Left colon (tissue), 2 donors: ENCODE data around the gene UGT1A7. TPM values are rescaled to one million over a fixed set of nuclear protein-coding genes. Genes with fewer than 3 reads are reported as not detected.
"Not testable (repeated sequence)": the region's sequence is repeated elsewhere in the genome, so short reads cannot be mapped to it uniquely, and the experiment has no call there.

Source experiments
- ATAC-seq: fragments of 200-7000 bp; cut with Tn5 transposase; one replicate; pipeline ENCODE4 v1.9.1; 2020; ENCODE audit warnings: mild to moderate bottlenecking, moderate library complexity
- DNase-seq, 2 donors: peaks; one replicate each; pipeline ENCODE4 v3.0.0-alpha.2; 2020
- intact Hi-C, 2 donors: fragments of 100-400 bp; cut with DNase I in 1 of 2; cut with micrococcal nuclease in 1 of 2; formaldehyde crosslinking; loops; one replicate each; pipeline versions ENCODE4 v1.11.2 to v1.14.0; 2022; cut with DNase I, micrococcal nuclease
- long read RNA-seq: library from polyadenylated mRNA; unstranded; transcript quantifications from one replicate; pipeline ENCODE4 v2.0.0, GENCODE V29; 2021
- total RNA-seq, 2 donors: library from RNA; stranded (reverse); fragmentation: NEBNext Ultra II Directional; extraction: Animal tissue kit (Norgen Biotek cat#: 25700); gene quantifications; one replicate each; pipeline ENCODE4 v1.2.1, GENCODE V29; 2021
- donor health status: DM: no; HTN: no; CAD: no.
- donor health status: DM: yes; HTN: yes; CAD: no.

Gene UGT1A7
- 1 to 10 TPM; 5.6 to 6.8 TPM for total RNA-seq
- long read RNA-seq, partial matches to known transcripts, result 12 of 102 reads
- long read RNA-seq, other reads (novel, unspliced or antisense), result 88 of 102 reads

- ATAC-seq (no peak), DNase-seq (no peak)
- intact Hi-C loops, result no loop called here
Observed at GRCh38 chr2:233681521-233682099, at the start of gene UGT1A7. Gene UGT1A7, plus strand, starts transcription at chr2:233681901. Its CDS starts 37 bp downstream, at chr2:233681938.

- intact Hi-C loops, result not testable (repeated sequence)
- DNase-seq, result peak; percentile 67 to 73
- ATAC-seq, result peak; percentile 88
Observed at GRCh38 chr2:233636306-233636705, 45.4 kb upstream of the UGT1A7 start, which contains the start of gene UGT1A10. Gene UGT1A10, plus strand, starts transcription at chr2:233636448. Its CDS starts 75 bp downstream, at chr2:233636523.

- ATAC-seq (peak; percentile 84), DNase-seq (peak; percentile 53 to 76)
- intact Hi-C loops, result no loop called here
Observed at GRCh38 chr2:233638836-233639235, 42.9 kb upstream of the UGT1A7 start.

- intact Hi-C loops, result no loop called here
- ATAC-seq (no peak), DNase-seq (no peak)
Observed at GRCh38 chr2:233639860-233640259, 41.8 kb upstream of the UGT1A7 start.

- DNase-seq (peak; percentile 34 to 39), ATAC-seq (peak; percentile 53)
- intact Hi-C loops, result no loop called here
Observed at GRCh38 chr2:233643128-233643527, 38.6 kb upstream of the UGT1A7 start.

GRCh38 chr2:233646033-233646432 is 35.7 kb upstream of the UGT1A7 start:
- DNase-seq, ATAC-seq, intact Hi-C loops: not testable (repeated sequence)

GRCh38 chr2:233650981-233651380 is 30.7 kb upstream of the UGT1A7 start:
- intact Hi-C loops, result no loop called here
- ATAC-seq, result peak; percentile 99
- DNase-seq, result peak; percentile 38 to 70

GRCh38 chr2:233651430-233651829 is 30.3 kb upstream of the UGT1A7 start:
- intact Hi-C loops, result no loop called here
- ATAC-seq (peak; percentile 72), DNase-seq (no peak)

GRCh38 chr2:233654501-233654900 is 27.2 kb upstream of the UGT1A7 start:
- ATAC-seq, result no peak
- DNase-seq, result no peak
- intact Hi-C loops, result no loop called here

- DNase-seq, result no peak
- intact Hi-C loops, result no loop called here
- no peak for ATAC-seq
Observed at GRCh38 chr2:233655043-233655442, 26.7 kb upstream of the UGT1A7 start.

- DNase-seq, ATAC-seq, intact Hi-C loops: not testable (repeated sequence)
Observed at GRCh38 chr2:233655943-233656342, 25.8 kb upstream of the UGT1A7 start.

- ATAC-seq, result no peak
- no peak for DNase-seq
- intact Hi-C loops, result no loop called here
Observed at GRCh38 chr2:233656443-233656842, 25.3 kb upstream of the UGT1A7 start.

- intact Hi-C loops, result no loop called here
- DNase-seq, result no peak
- ATAC-seq, result no peak
Observed at GRCh38 chr2:233658610-233659009, 23.1 kb upstream of the UGT1A7 start.

- intact Hi-C loops, result no loop called here
- ATAC-seq (peak; percentile 25), DNase-seq (no peak)
Observed at GRCh38 chr2:233663911-233664310, 17.8 kb upstream of the UGT1A7 start.

GRCh38 chr2:233668605-233669260 is 13.0 kb upstream of the UGT1A7 start:
- DNase-seq, result no peak
- no peak for ATAC-seq
- intact Hi-C loops, result no loop called here

- intact Hi-C loops, result no loop called here
- no peak for ATAC-seq
- DNase-seq, result no peak
Observed at GRCh38 chr2:233671290-233672161, 10.2 kb upstream of the UGT1A7 start, which contains the start of gene UGT1A9. Gene UGT1A9, plus strand, starts transcription at chr2:233671898. Its CDS starts 37 bp downstream, at chr2:233671935.

GRCh38 chr2:233672886-233673285 is 8.8 kb upstream of the UGT1A7 start:
- intact Hi-C loops, result no loop called here
- DNase-seq (no peak), ATAC-seq (no peak)

GRCh38 chr2:233673896-233674295 is 7.8 kb upstream of the UGT1A7 start:
- intact Hi-C loops, result no loop called here
- DNase-seq (no peak), ATAC-seq (no peak)

GRCh38 chr2:233674314-233674713 is 7.4 kb upstream of the UGT1A7 start:
- DNase-seq (no peak), ATAC-seq (no peak)
- intact Hi-C loops, result no loop called here
